Activated CD4-positive, alpha-beta memory T cell treated with anti-CD3 and anti-CD28 coated beads, Interleukin-2, amount 10 ng/mL, durations not matched to agents 7 days and 5 days (primary cell): Measurements from ENCODE around the gene RHBDD1. TPM values are rescaled to one million over a fixed set of nuclear protein-coding genes. Genes with fewer than 3 reads are reported as not detected.

Source experiments
- CTCF ChIA-PET: fragments of 350-600 bp; sonication (Branson Sonifier 250); formaldehyde crosslinking; loops from one replicate; lab custom pipeline; 2021; ENCODE audit warnings: antibody characterized with exemption, inconsistent platforms; lab: Charles Lee
- POLR2A ChIA-PET: fragments of 350-600 bp; sonication (Branson Sonifier 250); formaldehyde crosslinking; loops from one replicate; lab custom pipeline; 2021; ENCODE audit warnings: antibody characterized with exemption; lab: Charles Lee
- DNase-seq: peaks from one replicate; pipeline ENCODE4 v3.0.0-alpha.2; 2020
- H3K27ac Mint-ChIP-seq: one replicate; pipeline ENCODE4 v1.8.0; 2021; ENCODE audit warnings: mild to moderate bottlenecking, mixed read lengths
- H3K27me3 Mint-ChIP-seq: one replicate; pipeline ENCODE4 v1.8.0; 2021; ENCODE audit warnings: mixed read lengths
- H3K36me3 Mint-ChIP-seq: one replicate; pipeline ENCODE4 v1.8.0; 2021; ENCODE audit warnings: low read depth, mixed read lengths
- H3K4me1 Mint-ChIP-seq: one replicate; pipeline ENCODE4 v1.8.0; 2021; ENCODE audit warnings: mixed read lengths
- H3K4me3 Mint-ChIP-seq: one replicate; pipeline ENCODE4 v1.8.0; 2021; ENCODE audit warnings: mild to moderate bottlenecking, mixed read lengths
- H3K9me3 Mint-ChIP-seq: one replicate; pipeline ENCODE4 v1.8.0; 2021; ENCODE audit warnings: mixed read lengths
- total RNA-seq, 2 experiments: library from RNA; stranded (reverse); gene quantifications; one replicate each; pipeline ENCODE4 v1.2.3, GENCODE V29; 2021

The RHBDD1 gene
- total RNA-seq, 2 experiments from 2014 or later, result 38.1 to 43.0 TPM

DNA sequence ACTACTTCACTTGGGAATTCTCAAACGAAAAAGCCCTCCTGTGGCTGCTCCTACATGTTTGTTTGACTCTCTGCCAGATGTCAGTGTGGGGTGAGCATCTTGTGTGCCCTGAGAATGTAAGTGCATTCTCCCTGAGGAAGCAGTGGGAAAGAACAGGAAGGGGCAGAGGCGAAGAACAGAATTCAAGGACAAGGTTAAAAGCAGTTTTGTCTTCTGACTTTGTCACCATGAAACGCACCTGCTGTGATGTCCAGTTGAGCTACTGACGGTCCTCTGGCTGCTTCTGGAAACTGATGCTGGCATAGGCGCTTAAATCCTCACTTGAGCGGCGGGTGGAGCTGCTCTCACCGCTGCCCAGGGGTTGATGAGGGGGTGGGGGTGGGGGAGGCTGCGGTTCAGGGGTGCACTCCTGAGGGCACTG is 41.1 kb upstream of the RHBDD1 start:
- no peak for DNase-seq
- Mint-ChIP-seq H3K4me3 (no peak overlapping the region), H3K36me3 (peaks cover 30% of the 10 kb centered on the region), H3K4me1 (peaks cover 62% of the 10 kb centered on the region), H3K27ac (no peak overlapping the region), H3K9me3 (no peaks in the 10 kb centered on the region), H3K27me3 (no peaks in the 10 kb centered on the region)
- POLR2A ChIA-PET, result interaction anchor here (0.9 to 1.2 kb wide), 2 partner anchors 8 to 21 kb away, joined by 3 read pairs; no protein-coding TSS in a partner anchor
- CTCF ChIA-PET, result interaction anchor here (1.8 kb wide), 1 partner anchor 40 kb away, joined by 6 read pairs; no protein-coding TSS in a partner anchor

DNA sequence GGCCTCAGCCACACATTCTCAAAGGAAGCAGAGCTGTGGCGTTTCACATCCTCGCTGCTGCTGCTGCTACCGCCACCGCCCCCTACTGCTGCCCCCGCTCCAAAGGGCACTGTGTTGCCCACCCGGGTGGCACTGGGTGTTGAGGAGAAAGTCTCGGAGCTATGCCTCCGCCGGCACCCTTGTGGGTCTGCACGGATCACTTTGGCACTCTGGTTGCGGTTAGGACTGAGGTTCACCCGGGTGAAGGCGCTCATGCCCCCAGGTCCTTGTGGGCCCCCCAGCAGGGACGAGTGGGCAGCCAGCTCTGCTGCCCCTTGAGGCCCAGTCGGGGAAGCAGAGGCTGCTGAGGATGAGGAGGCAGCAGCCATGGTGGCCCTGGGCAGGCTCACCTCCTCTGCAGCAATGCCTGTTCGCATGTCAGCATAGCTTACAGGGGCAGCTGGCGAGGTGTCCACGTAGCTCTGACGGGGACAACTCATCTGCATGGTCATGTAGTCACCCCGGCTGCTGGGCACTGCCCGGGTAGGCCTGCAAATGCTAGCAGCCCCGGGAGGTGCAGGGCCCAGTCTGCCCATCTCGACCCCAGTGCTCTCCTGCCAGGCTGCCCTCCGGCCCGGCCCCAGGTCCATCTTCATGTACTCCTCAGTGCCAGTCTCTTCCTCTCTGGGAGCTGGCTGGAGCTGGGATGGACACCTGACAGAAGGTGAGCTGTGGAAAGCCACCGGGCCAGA is 40.4 kb upstream of the RHBDD1 start:
- H3K4me1 Mint-ChIP-seq, result peaks cover 61% of the 10 kb centered on the region
- POLR2A ChIA-PET, result interaction anchor here (1.7 kb wide), 1 partner anchor 40 kb away, joined by 6 read pairs; the partner anchor contains the start of gene RHBDD1

DNA sequence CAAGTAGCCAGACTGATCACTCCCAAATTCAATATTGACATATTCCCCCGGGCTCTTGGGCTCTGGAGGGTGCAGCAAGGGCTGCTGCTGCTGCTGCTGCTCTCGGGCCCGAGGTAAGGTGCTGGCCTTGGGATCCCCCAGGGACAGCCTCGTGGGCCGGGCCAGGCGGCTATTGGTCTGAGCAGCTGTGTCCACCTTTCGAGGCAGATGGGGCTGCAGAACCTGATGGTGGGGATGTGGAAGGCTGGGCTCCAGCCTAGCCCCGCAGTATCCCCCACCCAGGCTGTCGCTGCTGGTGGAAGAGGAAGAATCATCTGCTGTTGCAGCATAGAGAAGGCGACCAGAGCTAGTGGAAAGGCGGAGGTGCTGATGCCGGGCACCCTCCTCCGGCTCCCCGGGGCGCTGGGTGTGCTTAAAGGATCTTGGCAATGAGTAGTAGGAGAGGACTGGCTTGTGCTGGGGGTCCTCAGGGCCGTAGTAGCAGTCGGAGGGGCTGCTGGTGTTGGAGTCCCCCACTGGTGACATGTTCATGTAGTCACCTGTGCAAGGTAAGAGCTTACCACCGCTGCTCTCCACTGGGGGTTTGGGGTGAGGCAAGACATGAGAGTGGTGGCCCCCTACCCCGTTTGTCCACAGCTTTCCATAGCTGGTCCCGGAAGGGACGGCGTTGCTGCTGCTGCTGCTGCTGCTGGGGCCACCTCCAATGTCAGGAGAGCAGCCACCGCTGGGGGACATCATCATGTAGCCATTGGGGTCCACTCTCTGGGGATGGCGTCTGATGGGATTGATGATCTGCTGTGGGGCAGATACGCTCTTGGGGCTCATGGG is 39.6 kb upstream of the RHBDD1 start:
- Mint-ChIP-seq H3K4me1 (peaks cover 61% of the 10 kb centered on the region), H3K4me3 (no peak overlapping the region), H3K27ac (no peak overlapping the region), H3K27me3 (no peaks in the 10 kb centered on the region), H3K36me3 (peaks cover 24% of the 10 kb centered on the region), H3K9me3 (no peaks in the 10 kb centered on the region)
- POLR2A ChIA-PET, result interaction anchor here (1.7 kb wide), 1 partner anchor 40 kb away, joined by 6 read pairs; the partner anchor contains the start of gene RHBDD1
- CTCF ChIA-PET, result interaction anchor here (0.9 to 1.5 kb wide), 3 partner anchors 9 to 581 kb away, joined by 3 to 4 read pairs (median 3); no protein-coding TSS in a partner anchor
- no peak for DNase-seq

More for the DNA sequence above, 40.4 kb upstream of the RHBDD1 start:
- CTCF ChIA-PET, result interaction anchor here (0.9 to 1.8 kb wide), 4 partner anchors 9 to 580 kb away, joined by 3 to 6 read pairs (median 4); no protein-coding TSS in a partner anchor
- no peak for DNase-seq
- Mint-ChIP-seq H3K27me3 (no peaks in the 10 kb centered on the region), H3K4me3 (no peak overlapping the region), H3K27ac (no peak overlapping the region), H3K9me3 (no peaks in the 10 kb centered on the region), H3K36me3 (peaks cover 30% of the 10 kb centered on the region)

DNA sequence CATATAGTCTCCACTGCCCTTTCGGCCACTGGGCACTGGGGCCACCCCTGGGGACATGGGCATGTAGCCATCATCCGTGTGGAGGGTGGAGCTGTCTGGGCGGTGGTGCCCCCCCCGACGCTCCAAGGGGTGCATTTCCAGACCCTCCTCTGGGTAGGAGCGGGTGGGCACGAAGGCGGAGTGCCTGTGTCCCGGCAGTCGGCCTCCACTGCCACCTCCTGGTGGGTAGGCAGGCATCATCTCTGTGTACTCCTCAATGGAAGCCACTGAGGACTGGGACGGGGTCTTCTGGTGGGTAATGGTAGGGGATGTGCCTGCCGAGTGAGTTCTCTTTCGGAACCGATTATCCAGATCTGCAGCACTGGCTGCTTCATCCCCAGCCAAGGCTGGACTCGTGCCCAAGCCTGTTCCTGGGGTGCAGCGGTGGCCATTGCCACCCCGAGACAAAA is 39.0 kb upstream of the RHBDD1 start:
- peak overlapping the region; percentile 7 for H3K4me3 Mint-ChIP-seq
- peak; percentile 21 for DNase-seq
- ChIA-PET CTCF (interaction anchor here (0.9 to 1.5 kb wide), 2 partner anchors 10 to 25 kb away, joined by 3 read pairs; no protein-coding TSS in a partner anchor), POLR2A (interaction anchor here (1.7 kb wide), 1 partner anchor 39 kb away, joined by 6 read pairs; the partner anchor contains the start of gene RHBDD1)
- peaks cover 22% of the 10 kb centered on the region for H3K36me3 Mint-ChIP-seq
- no peaks in the 10 kb centered on the region for H3K9me3 Mint-ChIP-seq
- H3K27me3 Mint-ChIP-seq, result no peaks in the 10 kb centered on the region
- no peak overlapping the region for H3K27ac Mint-ChIP-seq
- H3K4me1 Mint-ChIP-seq, result peaks cover 64% of the 10 kb centered on the region

DNA sequence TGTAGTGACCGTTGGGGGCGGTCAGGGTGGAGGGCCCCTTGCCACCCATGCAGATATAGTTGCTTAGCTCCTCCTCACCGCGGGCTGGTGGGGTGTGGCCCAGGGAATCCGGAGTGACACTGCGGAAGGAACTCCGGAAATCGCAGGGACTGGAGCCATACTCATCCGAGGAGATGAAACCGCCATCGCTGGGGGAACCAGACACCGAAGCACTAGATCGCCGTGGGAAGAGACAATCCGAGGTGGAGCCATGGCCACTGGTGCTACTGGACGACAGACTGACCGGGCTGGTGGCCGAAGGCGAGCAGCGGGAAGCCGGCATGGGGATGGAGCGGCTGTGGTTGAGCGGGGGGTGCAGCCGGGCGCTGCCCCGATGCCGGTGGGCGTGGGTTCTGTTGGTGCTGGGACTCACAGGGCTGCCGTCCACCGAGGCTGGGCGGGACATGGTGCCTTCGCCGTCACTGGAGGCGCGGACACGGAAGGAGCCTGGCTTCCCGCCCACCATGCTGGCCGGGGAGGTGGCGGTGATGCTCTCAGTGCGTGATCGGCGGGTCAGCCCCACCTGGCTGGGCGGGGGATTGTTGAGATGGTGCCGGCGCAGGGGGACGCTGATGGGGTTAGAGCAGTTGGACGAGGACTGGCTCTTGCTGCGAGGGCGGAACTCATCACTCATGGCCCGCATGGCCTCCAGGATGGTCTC is 38.4 kb upstream of the RHBDD1 start:
- Mint-ChIP-seq H3K9me3 (no peaks in the 10 kb centered on the region), H3K27ac (no peak overlapping the region), H3K4me3 (peak overlapping the region; percentile 17), H3K4me1 (peaks cover 59% of the 10 kb centered on the region), H3K36me3 (peaks cover 19% of the 10 kb centered on the region), H3K27me3 (no peaks in the 10 kb centered on the region)
- CTCF ChIA-PET, result interaction anchor here (0.6 to 3.1 kb wide), 4 partner anchors 10 to 817 kb away, joined by 3 to 25 read pairs (median 8); no protein-coding TSS in a partner anchor
- DNase-seq, result no peak
- POLR2A ChIA-PET, result interaction anchor here (1.1 to 6.0 kb wide), 2 partner anchors 38 to 147 kb away, joined by 3 to 49 read pairs; partner anchors contain the start of gene RHBDD1

DNA sequence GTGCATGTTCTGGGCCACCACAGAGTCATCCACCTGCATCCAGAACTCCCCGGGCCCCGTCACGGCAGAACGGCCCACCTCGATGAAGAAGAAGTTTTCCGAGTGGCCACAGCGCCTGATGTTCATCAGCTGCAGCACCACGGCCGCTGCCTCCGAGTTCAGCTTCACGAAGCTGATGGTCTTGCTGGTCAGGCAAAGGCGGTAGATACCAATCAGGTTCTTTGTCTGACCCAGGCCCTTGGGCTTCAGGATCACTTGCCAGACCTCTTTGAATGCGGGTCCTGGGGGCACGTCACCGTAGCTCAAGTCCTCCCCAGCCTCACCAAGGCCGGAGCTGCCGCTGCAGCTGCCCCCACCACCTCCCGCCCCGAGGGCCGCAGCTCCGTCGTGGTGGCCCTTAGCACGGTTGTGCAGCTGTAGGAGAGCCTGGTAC is 37.8 kb upstream of the RHBDD1 start:
- peak overlapping the region; percentile 71 for H3K27ac Mint-ChIP-seq
- ChIA-PET CTCF (interaction anchor here (0.6 to 6.3 kb wide), 8 partner anchors 11 to 817 kb away, joined by 3 to 60 read pairs (median 6); partner anchors contain the start of gene RHBDD1), POLR2A (interaction anchor here (1.1 to 6.0 kb wide), 4 partner anchors 9 to 147 kb away, joined by 3 to 49 read pairs (median 14); partner anchors contain the start of gene RHBDD1)
- H3K27me3 Mint-ChIP-seq, result peaks cover 2% of the 10 kb centered on the region
- H3K4me1 Mint-ChIP-seq, result peaks cover 55% of the 10 kb centered on the region
- DNase-seq, result no peak
- no peaks in the 10 kb centered on the region for H3K9me3 Mint-ChIP-seq
- peak overlapping the region; percentile 83 for H3K4me3 Mint-ChIP-seq
- H3K36me3 Mint-ChIP-seq, result peaks cover 17% of the 10 kb centered on the region

DNA sequence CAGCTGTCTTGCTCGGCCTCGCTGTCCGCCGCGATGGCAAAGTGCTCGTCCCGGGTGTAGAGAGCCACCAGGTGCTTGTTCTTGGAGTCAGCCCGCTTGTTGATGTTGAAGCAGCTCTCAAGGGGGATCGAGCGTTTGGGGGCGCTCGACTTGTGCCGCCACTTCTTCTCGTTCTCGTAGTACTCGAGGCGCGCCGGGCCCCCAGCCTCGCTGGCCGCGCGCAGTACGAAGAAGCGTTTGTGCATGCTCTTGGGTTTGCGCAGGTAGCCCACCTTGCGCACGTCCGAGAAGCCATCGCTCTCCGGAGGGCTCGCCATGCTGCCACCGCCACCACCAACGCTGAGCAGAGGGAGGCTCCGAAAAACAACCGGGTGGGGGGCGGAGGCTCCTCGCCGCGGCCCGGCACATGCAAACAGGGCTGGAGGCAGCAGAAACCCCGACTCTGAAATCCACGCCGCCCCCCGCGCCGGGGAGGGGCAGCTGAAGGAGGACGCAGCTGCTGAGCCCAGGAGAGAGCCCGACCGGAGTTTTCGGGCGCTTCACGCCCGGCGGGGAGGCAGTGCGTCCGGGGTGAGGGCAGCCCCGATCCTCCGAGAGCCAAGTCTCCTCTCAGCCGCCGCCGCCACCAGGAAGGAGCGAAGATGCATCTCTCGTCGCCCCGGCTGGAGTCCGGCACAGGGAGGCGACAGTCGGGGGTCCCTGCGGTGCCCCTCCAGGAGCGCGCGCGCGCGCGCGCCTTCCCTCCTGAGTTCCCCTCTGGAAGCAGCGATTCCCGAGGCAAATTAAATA is 37.2 kb upstream of the RHBDD1 start:
- Mint-ChIP-seq H3K27ac (peak overlapping the region; percentile 71), H3K4me1 (peaks cover 50% of the 10 kb centered on the region)
- CTCF ChIA-PET, result interaction anchor here (0.6 to 6.3 kb wide), 14 partner anchors 8 to 818 kb away, joined by 3 to 60 read pairs (median 4); partner anchors contain the start of gene RHBDD1

DNA sequence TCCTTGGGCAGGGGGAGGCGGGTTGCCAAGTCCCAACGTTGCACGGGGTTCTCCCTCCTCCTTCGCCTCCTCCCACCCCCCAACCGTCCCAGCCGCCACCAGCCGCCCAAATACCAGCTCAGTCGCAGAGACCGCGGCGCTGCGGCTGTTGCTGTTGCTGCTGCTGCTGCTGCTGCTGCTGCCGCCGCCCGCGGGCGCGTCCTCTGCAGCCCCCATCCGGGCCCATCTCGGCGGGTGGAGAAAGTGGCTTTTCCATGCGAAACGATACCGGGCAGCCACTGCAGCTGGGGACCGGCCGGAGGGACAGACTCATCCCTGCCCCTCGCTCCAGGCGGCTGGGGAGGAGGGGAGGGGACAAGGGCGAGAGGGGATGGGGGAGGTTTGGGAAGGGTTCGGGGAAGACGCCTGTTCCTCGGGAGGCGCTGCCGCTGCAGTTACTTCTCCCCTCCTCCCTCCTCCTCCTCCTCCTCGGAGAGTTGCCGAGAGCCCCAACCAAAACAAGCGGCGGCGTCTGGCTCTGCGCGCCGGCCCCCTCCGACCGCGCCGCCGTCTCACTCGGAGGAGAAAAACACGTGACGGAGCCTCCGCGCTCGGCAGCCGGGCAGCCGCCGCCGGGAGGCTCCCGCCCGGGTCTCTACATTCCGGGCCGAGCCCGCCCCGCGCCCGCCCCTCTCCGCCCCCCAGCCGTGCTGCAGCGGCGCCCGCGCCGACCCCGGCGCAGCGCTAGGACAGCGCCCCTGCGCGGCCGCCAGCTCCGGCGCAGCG is 36.5 kb upstream of the RHBDD1 start, which contains the start of gene IRS1:
TSS of gene IRS1 (minus strand) at position 610 of the 765 bp plus-strand sequence. CDS start 1,082 bp downstream, outside the sequence.
- peak within 1 kb of the TSS; percentile 83 for H3K4me3 Mint-ChIP-seq
- CTCF ChIA-PET, result interaction anchor here (0.6 to 6.3 kb wide), 24 partner anchors 9 to 1134 kb away, joined by 3 to 60 read pairs (median 4); partner anchors contain the start of gene RHBDD1
- peak; percentile 65 for DNase-seq
- peaks cover 43% of the 10 kb centered on the region for H3K4me1 Mint-ChIP-seq
- peaks cover 12% of the 10 kb centered on the region for H3K27me3 Mint-ChIP-seq
- peak within 1 kb of the TSS; percentile 71 for H3K27ac Mint-ChIP-seq
- H3K36me3 Mint-ChIP-seq, result peaks cover 14% of the 10 kb centered on the region
- no peaks in the 10 kb centered on the region for H3K9me3 Mint-ChIP-seq
- POLR2A ChIA-PET, result interaction anchor here (0.5 to 6.0 kb wide), 8 partner anchors 10 to 574 kb away, joined by 3 to 49 read pairs (median 7); partner anchors contain the start of gene RHBDD1

More for the DNA sequence above, 37.2 kb upstream of the RHBDD1 start:
- DNase-seq, result peak; percentile 55
- Mint-ChIP-seq H3K27me3 (peaks cover 6% of the 10 kb centered on the region), H3K36me3 (peaks cover 15% of the 10 kb centered on the region), H3K9me3 (no peaks in the 10 kb centered on the region), H3K4me3 (peak overlapping the region; percentile 83)
- POLR2A ChIA-PET, result interaction anchor here (0.8 to 6.0 kb wide), 7 partner anchors 9 to 148 kb away, joined by 3 to 49 read pairs (median 10); partner anchors contain the start of gene RHBDD1

DNA sequence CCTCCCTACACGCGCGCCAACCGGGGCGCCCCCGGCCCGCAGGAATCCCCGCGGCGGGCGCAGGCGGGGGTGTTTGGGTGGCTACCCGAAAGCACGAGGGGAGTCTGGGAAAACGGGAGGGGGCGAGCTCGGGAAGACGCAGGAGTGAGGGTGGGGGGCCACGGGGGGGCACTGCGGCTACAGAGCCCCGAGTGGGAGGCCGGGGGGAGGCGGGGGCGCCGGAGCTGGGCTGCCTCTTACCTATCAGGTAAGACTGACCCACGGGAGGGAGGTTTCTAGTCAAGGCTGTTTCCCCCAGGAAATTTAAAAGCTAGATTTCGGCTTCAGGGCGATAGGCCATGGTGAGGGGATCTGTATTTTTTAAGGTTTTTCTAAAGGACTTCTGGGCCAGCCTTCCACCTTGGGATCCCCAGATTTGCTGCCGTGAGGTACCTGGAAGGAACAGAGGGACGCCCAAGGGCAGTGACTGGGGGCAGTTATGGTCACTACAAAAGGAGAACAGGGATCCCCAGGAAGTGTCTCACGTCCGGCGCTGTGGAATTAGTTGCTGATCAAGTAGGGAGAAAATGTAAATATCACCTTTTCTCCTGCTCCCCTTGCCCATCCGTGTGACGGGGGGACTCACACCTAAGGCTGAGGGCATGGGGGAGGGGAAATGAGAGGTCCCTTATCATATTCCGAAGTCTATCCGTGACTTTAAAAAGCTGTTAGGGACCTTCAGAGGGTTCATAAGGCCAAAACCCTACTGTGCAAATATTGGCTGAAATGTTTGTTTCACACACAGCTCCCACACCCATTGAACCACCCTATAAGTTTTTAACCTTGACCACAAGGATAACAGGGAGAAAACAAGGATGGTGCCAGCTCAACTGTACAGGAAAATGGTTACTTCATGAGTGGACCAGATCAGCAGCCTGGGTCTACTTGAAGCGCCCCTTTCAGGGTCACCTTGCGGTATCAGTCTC is 35.6 kb upstream of the RHBDD1 start:
- Mint-ChIP-seq H3K9me3 (no peaks in the 10 kb centered on the region), H3K4me3 (peak overlapping the region; percentile 83), H3K36me3 (peaks cover 10% of the 10 kb centered on the region), H3K27ac (peak overlapping the region; percentile 65), H3K27me3 (peaks cover 16% of the 10 kb centered on the region), H3K4me1 (peaks cover 39% of the 10 kb centered on the region)
- ChIA-PET CTCF (interaction anchor here (0.6 to 6.3 kb wide), 21 partner anchors 10 to 1135 kb away, joined by 3 to 60 read pairs (median 4); partner anchors contain the start of gene RHBDD1), POLR2A (interaction anchor here (0.5 to 6.0 kb wide), 7 partner anchors 11 to 574 kb away, joined by 3 to 49 read pairs (median 10); partner anchors contain the start of gene RHBDD1)
- DNase-seq, result no peak
